MG63 (cell line): ENCODE results near the gene SLC37A4. TPM values are rescaled to one million over a fixed set of nuclear protein-coding genes. Genes with fewer than 3 reads are reported as not detected.

ENCODE experiments used
- total RNA-seq: library from RNA; depleted of rRNA; stranded (reverse); fragments of >200 nt; shearing (Covaris generic); gene quantifications from 2 replicates; pipeline ENCODE4 v1.2.3, GENCODE V29; 2014; ENCODE audit warnings: low replicate concordance; rRNA removed

Gene SLC37A4
- total RNA-seq, 1 experiment from 2014 or later, result 2.6 TPM

Other genes starting within 250 kb of the SLC37A4 start
- 51.6 and 77.3 TPM in 2 replicates for gene DDX6, start 239.7 kb downstream of the SLC37A4 start, total RNA-seq
- not detected in 2 replicates for gene CXCR5, start 147.0 kb downstream of the SLC37A4 start, total RNA-seq
- gene BCL9L, start 105.0 kb downstream of the SLC37A4 start, total RNA-seq, result 1.8 and 2.3 TPM in 2 replicates
- gene UPK2, start 74.6 kb downstream of the SLC37A4 start, total RNA-seq, result not detected in 2 replicates
- not detected in 2 replicates for gene FOXR1, start 59.1 kb downstream of the SLC37A4 start, total RNA-seq
- 3.4 and 12.7 TPM in 2 replicates for gene CENATAC, start 32.7 kb downstream of the SLC37A4 start, total RNA-seq
- gene RPS25, start 12.5 kb downstream of the SLC37A4 start, total RNA-seq, result 1,989 and 2,700 TPM in 2 replicates
- gene TRAPPC4, start 12.1 kb downstream of the SLC37A4 start, total RNA-seq, result 54.2 and 91.6 TPM in 2 replicates
- 137 and 228 TPM in 2 replicates for gene HYOU1, start 26.3 kb upstream of the SLC37A4 start, total RNA-seq
- 9.1 and 14.2 TPM in 2 replicates for gene VPS11, start 36.9 kb upstream of the SLC37A4 start, total RNA-seq
- 35.5 and 54.7 TPM in 2 replicates for gene HMBS, start 54.0 kb upstream of the SLC37A4 start, total RNA-seq
- 7.9 and 18.4 TPM in 2 replicates for gene DPAGT1, start 71.0 kb upstream of the SLC37A4 start, total RNA-seq
- gene C2CD2L, start 76.5 kb upstream of the SLC37A4 start, total RNA-seq, result 2.9 and 5.1 TPM in 2 replicates
- gene HINFP, start 90.7 kb upstream of the SLC37A4 start, total RNA-seq, result 8.3 and 27.5 TPM in 2 replicates
- gene ABCG4, start 118.2 kb upstream of the SLC37A4 start, total RNA-seq, result not detected in 2 replicates
- 12.9 and 16.8 TPM in 2 replicates for gene NLRX1, start 137.8 kb upstream of the SLC37A4 start, total RNA-seq
- gene NHERF4, start 154.6 kb upstream of the SLC37A4 start, total RNA-seq, result not detected in 2 replicates
- gene CBL, start 175.5 kb upstream of the SLC37A4 start, total RNA-seq, result 5.7 and 6.2 TPM in 2 replicates